Upper lobe of right lung (tissue), 1 donor: Measurements from ENCODE around the gene INS. TPM values are rescaled to one million over a fixed set of nuclear protein-coding genes. Genes with fewer than 3 reads are reported as not detected.

Experiments used
- ATAC-seq: fragments of 200-7000 bp; cut with Tn5 transposase; one replicate; pipeline ENCODE4 v1.9.1; 2020; ENCODE audit warnings: mild to moderate bottlenecking, moderate library complexity
- DNase-seq: peaks from one replicate; pipeline ENCODE4 v3.0.0-alpha.2; 2020
- H3K27ac ChIP-seq: fragments of 200-600 bp; one replicate; pipeline ENCODE4 v1.8.0; 2022
- H3K27me3 ChIP-seq: fragments of 200-600 bp; one replicate; pipeline ENCODE4 v1.8.0; 2022; ENCODE audit warnings: mild to moderate bottlenecking
- H3K36me3 ChIP-seq: fragments of 200-600 bp; one replicate; pipeline ENCODE4 v1.8.0; 2022
- H3K4me1 ChIP-seq: fragments of 200-600 bp; one replicate; pipeline ENCODE4 v1.8.0; 2022
- H3K4me3 ChIP-seq: fragments of 200-600 bp; one replicate; pipeline ENCODE4 v1.8.0; 2022; ENCODE audit warnings: mild to moderate bottlenecking
- H3K9me3 ChIP-seq: fragments of 200-600 bp; one replicate; pipeline ENCODE4 v1.8.0; 2022
- CTCF ChIP-seq: fragments of 200-600 bp; IDR thresholded peaks from one replicate; pipeline ENCODE4 v1.8.0; 2022; ENCODE audit warnings: antibody characterized with exemption
- intact Hi-C: fragments of 100-400 bp; cut with DNase I; formaldehyde crosslinking; loops from one replicate; pipeline ENCODE4 v1.11.0; 2022
- total RNA-seq: library from RNA; stranded (reverse); fragmentation: NEBNext Ultra II Directional; extraction: Animal tissue kit (Norgen Biotek cat#: 25700); gene quantifications from one replicate; pipeline ENCODE4 v1.2.1, GENCODE V29; 2021
- donor health status: DM: no; HTN: yes; CAD: no; lungs with severe emphysema.

INS gene
- total RNA-seq, 1 donor from 2014 or later = not detected

DNA sequence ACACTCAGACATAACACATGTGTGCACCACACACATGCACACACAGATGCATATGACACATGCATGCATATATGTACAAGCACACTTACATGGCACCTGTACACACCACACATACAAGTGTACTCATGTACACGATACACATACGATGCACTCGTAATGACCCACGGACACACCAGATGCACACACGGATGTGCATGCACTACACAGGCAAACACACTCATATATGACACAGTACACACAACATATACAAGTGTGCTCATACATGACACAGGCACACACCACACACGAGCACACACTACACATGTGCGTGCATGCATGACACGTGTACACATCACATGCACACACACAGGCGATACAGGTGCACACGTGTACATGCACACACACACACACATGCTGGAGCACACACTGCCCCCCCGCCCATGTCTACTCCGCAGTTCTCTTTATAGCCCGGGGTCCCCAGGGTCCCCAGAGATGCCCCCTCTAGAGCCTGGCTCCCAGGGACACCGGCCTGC, 15.4 kb upstream of the INS start:
- Histone ChIP-seq H3K4me3 (no peak overlapping the region), H3K9me3 (no peaks in the 10 kb centered on the region), H3K36me3 (no peaks in the 10 kb centered on the region), H3K4me1 (no peaks in the 10 kb centered on the region), H3K27ac (no peak overlapping the region), H3K27me3 (peaks cover 14% of the 10 kb centered on the region)
- no peak for DNase-seq
- no peak for ATAC-seq
- intact Hi-C loops = no loop called here
- no peak for TF ChIP-seq CTCF

DNA sequence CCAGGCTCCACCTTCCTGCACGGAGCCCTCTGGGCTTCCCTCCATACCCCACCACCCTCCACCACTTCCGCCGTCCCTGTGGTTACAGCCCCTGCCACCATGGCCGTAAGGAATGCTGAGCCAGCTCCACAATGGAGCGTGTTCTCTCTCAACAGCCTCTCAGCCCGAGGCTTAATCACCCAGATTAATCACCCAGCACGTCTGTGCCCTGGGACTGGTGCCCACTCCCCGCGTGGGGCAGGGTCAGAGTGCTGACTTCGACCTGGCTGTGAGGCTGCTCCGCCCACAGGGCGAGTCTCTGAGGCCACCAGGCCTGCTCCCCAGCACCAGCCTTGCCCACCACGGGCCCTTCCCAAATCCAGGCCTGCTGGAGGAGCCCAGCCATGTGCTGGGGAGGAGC, 14.7 kb upstream of the INS start:
- H3K27ac ChIP-seq = no peak overlapping the region
- peaks cover 14% of the 10 kb centered on the region for H3K27me3 ChIP-seq
- ATAC-seq (no peak), DNase-seq (no peak)
- intact Hi-C loops = no loop called here
- no peaks in the 10 kb centered on the region for H3K36me3 ChIP-seq
- no peaks in the 10 kb centered on the region for H3K9me3 ChIP-seq
- no peak overlapping the region for H3K4me3 ChIP-seq
- no peak for TF ChIP-seq CTCF
- no peaks in the 10 kb centered on the region for H3K4me1 ChIP-seq

GRCh38 chr11:2174361-2174760, 13.4 kb upstream of the INS start:
- H3K9me3 ChIP-seq = no peaks in the 10 kb centered on the region
- no peak overlapping the region for H3K4me3 ChIP-seq
- peaks cover 14% of the 10 kb centered on the region for H3K27me3 ChIP-seq
- intact Hi-C loops = no loop called here
- H3K27ac ChIP-seq = no peak overlapping the region
- DNase-seq = no peak
- no peaks in the 10 kb centered on the region for H3K4me1 ChIP-seq
- no peaks in the 10 kb centered on the region for H3K36me3 ChIP-seq
- TF ChIP-seq CTCF = no peak
- no peak for ATAC-seq

- Histone ChIP-seq H3K9me3 (no peaks in the 10 kb centered on the region), H3K27ac (no peak overlapping the region), H3K27me3 (peaks cover 16% of the 10 kb centered on the region), H3K36me3 (no peaks in the 10 kb centered on the region), H3K4me1 (no peaks in the 10 kb centered on the region), H3K4me3 (no peak overlapping the region)
- DNase-seq = no peak
- ATAC-seq = no peak
- intact Hi-C loops = no loop called here
- TF ChIP-seq CTCF = no peak
Measured at GRCh38 chr11:2173761-2174160, 12.8 kb upstream of the INS start.

- DNase-seq (no peak), ATAC-seq (no peak)
- Histone ChIP-seq H3K27me3 (peaks cover 17% of the 10 kb centered on the region), H3K36me3 (no peaks in the 10 kb centered on the region), H3K9me3 (no peaks in the 10 kb centered on the region), H3K4me1 (no peaks in the 10 kb centered on the region), H3K27ac (no peak overlapping the region), H3K4me3 (no peak overlapping the region)
- no peak for TF ChIP-seq CTCF
- intact Hi-C loops = no loop called here
Measured at GRCh38 chr11:2173150-2173693, 12.2 kb upstream of the INS start.

DNA sequence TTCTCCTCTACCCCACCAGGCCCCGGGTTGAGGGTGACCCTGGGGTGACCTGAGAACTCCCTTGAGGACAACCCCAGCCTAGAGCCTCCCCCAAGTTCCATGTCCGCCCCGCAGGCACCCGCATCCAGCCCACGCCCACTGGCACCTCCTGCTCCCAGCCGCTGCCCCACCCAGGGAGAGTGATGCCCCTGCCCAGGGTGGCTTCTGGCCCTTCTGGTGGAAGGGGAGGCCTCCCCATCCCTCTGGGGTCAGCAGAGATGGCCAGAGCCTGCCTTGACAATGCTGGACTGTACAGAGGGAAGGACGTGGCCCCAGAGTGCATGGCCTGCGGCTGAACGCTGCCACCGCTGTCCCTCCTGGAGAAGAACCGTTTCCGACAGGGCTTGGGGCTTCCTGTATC, 11.7 kb upstream of the INS start:
- no peak for DNase-seq
- Histone ChIP-seq H3K9me3 (no peaks in the 10 kb centered on the region), H3K4me1 (no peaks in the 10 kb centered on the region), H3K27ac (no peak overlapping the region), H3K27me3 (peaks cover 17% of the 10 kb centered on the region), H3K36me3 (no peaks in the 10 kb centered on the region), H3K4me3 (no peak overlapping the region)
- TF ChIP-seq CTCF = no peak
- ATAC-seq = no peak
- intact Hi-C loops = no loop called here
